ENCODE measurements around the gene SLC9A5.

SLC9A5 gene

GRCh38 chr16:67269766-67270165, 21.0 kb downstream of the SLC9A5 start:
- TF ChIP-seq CTCF (IDR thresholded peaks at IDR 0.05; ENCODE audit: low read depth, low read length): no peak
- no peak for DNase-seq (ENCODE audit: extremely low read depth, low read depth)

GRCh38 chr16:67270931-67271338, 22.2 kb downstream of the SLC9A5 start:
- DNase-seq (ENCODE audit: extremely low read depth, low read depth): no peak
- TF ChIP-seq CTCF (IDR thresholded peaks at IDR 0.05; ENCODE audit: low read depth, low read length): no peak

GRCh38 chr16:67271446-67271845, 22.7 kb downstream of the SLC9A5 start:
- no peak for DNase-seq (ENCODE audit: extremely low read depth, low read depth)
- TF ChIP-seq CTCF (IDR thresholded peaks at IDR 0.05; ENCODE audit: low read depth, low read length): no peak

- TF ChIP-seq CTCF (IDR thresholded peaks at IDR 0.05; ENCODE audit: low read depth, low read length): no peak
- no peak for DNase-seq (ENCODE audit: extremely low read depth, low read depth)
These were observed 26.5 kb downstream of the SLC9A5 start for GRCh38 chr16:67275321-67275720.

- TF ChIP-seq CTCF (IDR thresholded peaks at IDR 0.05; ENCODE audit: low read depth, low read length): no peak
- DNase-seq (ENCODE audit: extremely low read depth, low read depth): peak; percentile 96
These were observed 28.7 kb downstream of the SLC9A5 start for GRCh38 chr16:67277294-67277998.

GRCh38 chr16:67277999-67278772, 29.4 kb downstream of the SLC9A5 start:
- DNase-seq (ENCODE audit: extremely low read depth, low read depth): peak; percentile 48
- no peak for TF ChIP-seq CTCF (IDR thresholded peaks at IDR 0.05; ENCODE audit: low read depth, low read length)

GRCh38 chr16:67278773-67279295, 30.1 kb downstream of the SLC9A5 start:
- TF ChIP-seq CTCF (IDR thresholded peaks at IDR 0.05; ENCODE audit: low read depth, low read length): peak; percentile 29
- DNase-seq (ENCODE audit: extremely low read depth, low read depth): no peak
